CD4-positive, alpha-beta T cell treated with Interleukin-10 for 1 hour (primary cell): ENCODE measurements around the gene HMGXB3.
"Not testable (repeated sequence)": the region's sequence is repeated elsewhere in the genome, so short reads cannot be mapped to it uniquely, and the experiment has no call there.

Source experiments
- DNase-seq: peaks from one replicate; pipeline ENCODE4 v3.0.0-alpha.2; 2020

Gene HMGXB3

DNA sequence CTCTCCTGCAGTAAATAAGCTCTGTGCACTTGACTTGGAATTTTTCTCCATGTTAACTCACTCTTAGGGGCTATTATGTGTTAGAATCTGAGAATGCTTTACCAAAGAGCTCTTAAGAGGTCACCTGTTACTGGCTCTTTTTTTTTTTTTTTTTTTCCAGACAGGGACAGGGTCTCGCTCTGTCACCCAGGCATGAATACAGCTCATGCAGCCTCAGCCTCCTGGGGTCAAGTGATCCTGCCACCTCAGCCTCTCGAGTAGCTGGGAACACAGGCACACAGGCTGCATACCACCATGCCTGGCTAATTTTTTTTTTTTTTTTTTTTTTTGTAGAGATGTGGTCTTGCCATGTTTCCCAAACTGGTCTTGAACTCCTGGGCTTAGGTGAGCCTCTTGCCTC lies 22.1 kb downstream of the HMGXB3 start:
- no peak for DNase-seq

DNA sequence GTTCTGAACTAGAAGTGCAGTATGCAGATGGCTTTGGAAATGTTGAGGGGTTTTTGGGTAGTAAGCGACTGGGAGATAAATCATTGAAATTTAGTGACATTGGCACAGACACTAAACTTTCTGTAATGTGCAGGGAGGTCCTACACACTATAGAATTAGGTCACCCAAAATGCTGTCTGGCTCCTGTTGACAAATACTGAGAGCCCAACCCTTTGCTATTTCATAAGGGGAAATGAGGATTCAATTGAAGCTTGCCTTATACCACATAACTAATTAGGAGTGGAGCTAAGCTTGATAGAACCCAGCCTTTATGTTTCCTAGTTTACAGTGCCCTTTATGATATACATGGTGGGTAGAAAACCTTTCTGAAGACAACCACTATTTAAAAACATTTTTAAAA lies 22.6 kb downstream of the HMGXB3 start:
- no peak for DNase-seq

DNA sequence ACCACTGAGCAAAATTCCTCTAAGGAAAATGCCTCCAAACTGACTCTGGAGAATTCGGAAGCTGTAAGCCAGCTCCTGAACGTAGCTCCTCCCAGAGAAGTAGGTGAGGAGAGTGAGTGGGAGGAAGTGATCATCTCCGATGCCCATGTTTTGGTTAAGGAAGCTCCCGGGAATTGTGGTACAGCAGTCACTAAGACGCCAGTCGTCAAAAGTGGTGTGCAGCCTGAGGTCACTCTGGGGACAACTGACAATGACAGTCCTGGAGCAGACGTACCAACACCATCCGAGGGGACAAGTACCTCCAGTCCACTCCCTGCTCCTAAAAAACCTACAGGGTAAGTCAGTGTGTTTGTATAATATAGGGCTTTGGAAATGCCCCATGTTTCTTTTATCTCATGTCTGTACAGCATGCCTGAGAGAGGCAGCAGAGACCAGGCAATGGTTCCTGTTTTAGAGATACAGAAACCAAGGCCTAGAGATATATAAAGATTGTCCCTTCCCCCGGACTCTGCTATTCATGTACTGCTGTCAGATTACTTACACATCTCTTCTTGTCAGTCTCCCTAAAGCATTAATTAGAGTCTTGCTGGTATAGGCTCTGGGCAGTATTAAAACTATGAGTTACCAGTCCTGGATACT lies 23.9 kb downstream of the HMGXB3 start:
- DNase-seq = no peak

DNA sequence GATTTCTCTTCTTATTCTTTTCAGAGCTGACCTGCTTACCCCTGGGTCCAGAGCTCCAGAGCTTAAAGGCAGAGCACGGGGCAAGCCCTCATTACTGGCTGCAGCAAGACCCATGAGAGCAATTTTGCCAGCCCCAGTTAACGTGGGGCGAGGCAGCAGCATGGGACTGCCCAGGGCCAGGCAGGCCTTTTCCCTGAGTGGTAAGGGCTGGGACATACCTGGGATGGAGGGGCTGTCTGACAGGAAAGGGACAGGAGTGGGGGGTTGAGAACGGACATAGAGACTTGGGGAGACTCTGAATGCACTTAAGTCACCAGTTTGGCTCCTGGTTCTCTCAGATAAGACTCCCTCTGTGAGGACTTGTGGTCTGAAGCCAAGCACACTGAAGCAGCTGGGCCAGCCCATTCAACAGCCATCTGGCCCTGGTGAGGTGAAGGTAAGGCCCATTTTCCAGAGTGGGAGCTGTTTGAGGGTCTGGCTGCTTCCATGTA lies 26.2 kb downstream of the HMGXB3 start:
- DNase-seq = no peak

DNA sequence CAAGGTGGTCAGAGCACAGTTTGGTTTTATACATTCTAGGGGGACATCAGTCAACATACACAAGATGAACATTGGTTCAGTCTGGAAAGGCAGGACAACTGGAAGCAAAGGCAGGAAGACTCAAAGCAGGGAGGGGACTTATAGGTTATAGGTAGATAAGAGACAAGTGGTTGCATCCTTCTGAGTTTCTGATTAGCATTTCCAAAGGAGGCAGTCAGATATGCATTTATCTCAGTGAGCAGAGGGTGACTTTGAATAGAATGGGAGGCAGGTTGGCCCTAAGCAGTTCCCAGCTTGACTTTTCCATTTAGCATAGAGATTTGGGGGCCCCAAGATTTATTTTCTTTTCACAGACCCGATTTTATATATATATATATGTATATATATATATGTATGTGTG lies 27.5 kb downstream of the HMGXB3 start:
- not testable (repeated sequence) for DNase-seq

DNA sequence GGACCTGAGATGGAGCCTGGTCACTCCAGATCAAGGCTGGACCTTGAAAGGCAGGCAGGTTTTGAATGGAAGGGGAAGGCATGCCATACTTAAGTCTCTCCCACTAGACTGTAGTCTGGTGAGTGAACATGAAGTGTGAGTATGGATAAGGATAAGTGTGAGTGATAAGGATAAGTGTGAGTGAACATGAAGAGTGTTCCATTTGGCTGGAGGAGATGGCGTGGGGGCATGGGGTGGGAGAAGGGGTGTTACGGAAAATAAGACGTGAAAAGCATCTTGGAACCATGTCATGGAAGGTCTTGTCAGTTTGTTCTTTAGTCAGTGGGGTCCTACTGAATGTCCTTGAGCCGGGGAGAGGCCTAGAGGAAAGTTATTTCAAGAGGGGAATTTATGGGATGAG lies 32.8 kb downstream of the HMGXB3 start:
- DNase-seq = no peak

DNA sequence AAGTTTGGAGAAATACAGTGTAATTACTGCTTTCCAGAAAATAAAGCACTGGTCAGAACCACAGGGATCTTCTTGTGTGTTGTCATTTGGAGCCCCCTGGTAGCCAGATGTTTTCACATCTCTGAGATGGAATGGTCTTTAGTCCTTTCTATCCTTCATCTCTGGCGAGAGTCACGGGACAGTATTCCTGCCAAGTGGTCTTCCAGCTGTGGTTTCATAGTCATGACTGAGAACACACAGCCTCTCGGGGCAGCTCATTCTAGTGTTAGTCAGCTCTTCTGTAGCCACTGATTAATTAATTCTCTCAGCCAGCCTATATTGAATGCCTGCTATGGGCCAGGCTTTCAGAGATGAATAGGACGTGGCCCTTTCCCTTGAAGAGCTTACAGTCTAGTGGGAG lies 34.1 kb downstream of the HMGXB3 start:
- DNase-seq = no peak

DNA sequence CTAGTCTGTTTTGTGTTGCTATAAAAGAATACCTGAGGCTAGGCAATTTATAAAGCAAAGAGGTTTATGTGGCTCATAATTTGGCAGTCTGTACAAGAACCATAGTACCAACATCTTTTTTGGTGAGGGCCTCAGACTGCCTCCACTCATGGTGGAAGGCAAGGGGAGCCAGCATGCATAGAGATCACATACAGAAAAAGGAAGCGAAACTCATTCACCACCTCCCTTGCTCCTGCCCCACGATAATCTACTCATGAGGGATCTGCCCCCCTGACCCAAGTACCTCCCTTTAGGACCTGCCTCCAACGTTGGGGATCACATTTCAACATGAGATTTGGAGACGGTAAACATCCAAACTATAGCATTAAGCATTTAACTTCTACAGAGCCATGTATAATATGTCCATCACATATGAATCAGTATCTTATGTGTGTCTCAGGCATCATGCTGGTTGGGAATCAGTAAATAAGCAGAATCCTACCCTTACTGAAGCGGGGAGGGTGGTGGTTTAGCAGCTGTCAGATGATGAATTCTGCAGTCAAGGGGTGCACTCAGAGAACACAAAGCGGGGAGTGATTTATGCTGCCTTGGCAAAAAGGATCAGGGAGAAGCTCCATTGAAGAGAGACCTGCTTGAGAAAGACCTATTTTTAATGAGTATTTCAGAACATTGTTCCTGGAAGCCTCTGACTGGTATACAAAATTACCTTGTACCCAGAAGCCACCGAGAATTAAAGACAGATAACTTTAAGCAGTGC lies 34.8 kb downstream of the HMGXB3 start:
- DNase-seq = no peak

DNA sequence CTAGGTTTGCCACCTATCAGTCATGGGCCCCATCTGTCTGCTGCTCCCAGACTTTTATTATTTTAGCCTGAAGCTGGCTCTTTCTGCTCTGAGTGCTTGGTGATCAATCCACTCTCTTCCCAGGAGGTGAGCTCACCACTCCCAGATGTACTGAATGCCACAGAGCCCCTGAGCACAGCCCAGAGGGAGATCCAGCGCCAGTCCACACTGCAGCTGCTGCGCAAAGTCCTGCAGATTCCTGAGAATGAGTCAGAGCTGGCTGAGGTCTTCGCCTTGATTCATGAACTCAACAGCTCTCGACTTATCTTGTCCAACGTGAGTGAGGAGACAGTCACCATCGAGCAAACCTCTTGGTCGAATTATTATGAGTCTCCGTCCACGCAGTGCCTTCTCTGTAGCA lies 36.0 kb downstream of the HMGXB3 start:
- no peak for DNase-seq

DNA sequence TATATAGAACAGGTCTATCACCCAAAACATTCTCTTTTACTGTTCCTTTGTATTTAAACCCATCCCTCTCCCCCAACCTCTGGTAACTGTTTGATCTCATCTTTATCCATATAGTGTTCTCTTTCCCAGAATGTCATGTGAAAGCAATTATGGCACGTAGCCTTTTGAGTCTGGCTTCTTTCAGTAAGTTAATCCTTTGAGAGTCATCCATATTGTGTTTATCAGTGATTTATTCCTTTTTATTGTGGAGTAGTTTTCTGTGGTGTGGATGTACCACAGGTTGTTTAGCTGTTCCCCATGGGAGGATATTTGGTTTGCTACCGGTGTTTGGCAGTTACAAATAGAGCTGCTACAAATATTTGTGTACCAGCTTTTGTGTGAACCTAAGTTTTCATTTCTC lies 38.0 kb downstream of the HMGXB3 start:
- no peak for DNase-seq

DNA sequence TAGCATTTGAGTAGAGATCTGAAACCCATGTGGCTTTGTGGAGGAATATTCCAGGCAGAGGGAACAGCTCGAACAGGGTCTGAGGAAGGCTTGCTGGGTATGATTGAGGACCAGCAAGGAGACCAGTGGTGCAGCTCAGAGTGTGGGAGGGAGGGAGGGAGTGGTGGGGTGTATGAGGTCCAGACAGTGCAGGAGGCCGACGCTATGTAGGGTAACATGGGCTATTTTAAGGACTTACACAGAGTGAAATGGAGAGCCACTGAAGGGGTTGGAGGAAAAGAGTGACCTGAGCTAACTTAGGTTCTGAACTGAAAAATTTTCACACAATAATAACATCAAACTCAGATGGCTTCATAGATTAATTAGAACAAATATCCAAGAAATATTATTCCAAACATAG lies 41.9 kb downstream of the HMGXB3 start:
- no peak for DNase-seq

DNA sequence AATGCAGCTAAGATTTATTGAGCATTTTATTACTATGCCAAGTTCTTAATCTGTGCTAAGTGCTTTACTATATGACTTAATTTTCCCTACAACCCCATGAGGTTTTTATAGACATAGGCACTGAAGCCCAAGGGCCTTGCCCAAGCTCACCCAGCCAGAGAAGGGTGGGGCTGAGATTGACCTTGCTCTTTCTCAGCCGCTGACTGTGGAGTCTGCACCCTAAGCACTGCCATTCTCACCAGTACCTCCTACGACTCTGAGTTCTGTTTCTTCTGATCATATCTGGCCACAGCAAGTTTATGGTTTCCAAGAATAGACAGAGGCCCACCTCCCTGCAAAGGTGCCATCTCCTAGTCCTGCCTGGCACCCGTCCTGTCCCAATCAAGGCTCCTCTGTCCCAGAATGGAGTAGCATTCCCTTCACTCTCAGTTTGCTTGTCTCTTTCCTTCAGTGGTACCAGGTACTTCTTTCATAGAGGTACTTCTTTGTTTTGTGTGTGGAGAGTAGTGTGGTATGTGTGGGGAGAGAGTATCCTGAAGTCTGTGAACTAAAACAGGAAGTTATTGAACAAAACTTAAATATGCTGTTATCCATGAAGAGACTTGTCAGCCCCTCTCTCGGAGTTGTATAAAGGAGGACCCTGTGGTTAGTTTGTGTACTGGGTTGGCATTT lies 43.3 kb downstream of the HMGXB3 start:
- no peak for DNase-seq

DNA sequence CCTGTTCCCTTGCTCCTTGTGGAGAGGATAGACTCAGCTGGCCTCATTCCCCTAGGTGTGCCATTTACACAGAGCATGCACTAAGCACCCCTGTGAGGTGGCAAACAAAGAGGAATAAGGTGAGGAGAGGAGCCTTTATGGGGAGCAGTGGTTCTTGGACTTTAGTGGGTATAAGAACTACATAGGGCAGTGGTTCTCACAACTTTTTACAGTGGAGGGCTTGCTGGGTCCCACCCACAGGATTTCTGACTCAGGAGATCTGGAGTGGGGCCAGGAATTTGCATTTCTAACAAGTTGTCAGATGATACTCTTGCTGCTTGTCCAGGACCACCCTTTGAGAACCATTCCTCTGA lies 43.8 kb downstream of the HMGXB3 start:
- DNase-seq = no peak

DNA sequence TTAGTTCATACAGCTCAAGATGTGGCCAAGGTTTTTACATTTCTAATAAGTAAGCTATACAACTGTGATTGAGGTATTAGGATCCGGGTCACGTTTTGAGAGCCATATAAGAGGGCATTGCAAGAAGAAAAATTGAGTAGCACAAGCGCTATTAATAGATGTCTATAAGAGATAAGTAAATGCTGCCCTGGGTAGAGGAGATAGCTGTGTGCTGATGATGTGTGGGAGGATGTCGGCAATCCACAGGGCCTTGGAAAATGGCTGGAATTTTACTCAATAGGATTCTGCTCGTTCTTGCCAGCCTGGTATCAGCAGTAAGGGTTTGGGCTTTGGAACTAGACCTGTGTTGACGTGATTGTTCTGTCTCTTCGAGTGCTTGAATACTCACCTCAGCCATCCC lies 44.2 kb downstream of the HMGXB3 start:
- no peak for DNase-seq

DNA sequence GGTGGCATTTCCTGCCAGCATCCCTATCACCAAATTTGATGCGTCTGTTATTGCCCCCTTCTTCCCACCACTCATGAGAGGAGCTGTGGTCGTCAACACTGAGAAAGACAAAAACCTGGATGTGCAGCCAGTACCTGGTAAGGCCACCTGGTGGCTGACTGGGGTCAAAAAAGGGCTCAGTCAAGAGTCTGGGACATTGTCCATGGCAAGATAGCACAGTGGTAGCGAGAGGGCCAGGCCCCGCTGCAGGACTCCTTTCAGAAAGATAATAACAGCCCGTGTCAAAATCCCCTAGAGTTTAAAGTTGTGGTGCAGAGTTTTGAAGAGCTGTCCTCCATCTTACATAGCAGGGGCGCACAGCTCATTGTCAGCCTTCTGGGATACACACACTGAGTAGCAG lies 45.0 kb downstream of the HMGXB3 start:
- no peak for DNase-seq

DNA sequence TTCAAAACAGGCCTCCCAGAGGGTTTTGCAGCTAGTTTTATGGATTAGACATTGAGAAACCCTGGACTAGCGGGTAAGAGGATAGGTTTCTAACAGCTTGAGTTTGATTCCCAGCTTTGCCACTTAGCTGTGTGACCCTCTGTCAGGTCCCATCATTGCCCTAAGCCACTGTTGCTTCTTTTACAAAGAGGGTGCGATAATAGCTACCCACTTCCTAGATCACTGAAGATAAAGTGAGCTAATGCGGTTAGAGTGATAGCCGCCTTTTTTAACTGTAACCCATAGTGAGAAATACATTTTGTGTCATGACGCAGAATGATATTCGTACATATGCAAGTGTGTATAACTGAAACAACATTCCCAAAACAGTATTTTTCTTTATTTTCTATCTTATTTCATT lies 45.5 kb downstream of the HMGXB3 start:
- peak; percentile 51 for DNase-seq

DNA sequence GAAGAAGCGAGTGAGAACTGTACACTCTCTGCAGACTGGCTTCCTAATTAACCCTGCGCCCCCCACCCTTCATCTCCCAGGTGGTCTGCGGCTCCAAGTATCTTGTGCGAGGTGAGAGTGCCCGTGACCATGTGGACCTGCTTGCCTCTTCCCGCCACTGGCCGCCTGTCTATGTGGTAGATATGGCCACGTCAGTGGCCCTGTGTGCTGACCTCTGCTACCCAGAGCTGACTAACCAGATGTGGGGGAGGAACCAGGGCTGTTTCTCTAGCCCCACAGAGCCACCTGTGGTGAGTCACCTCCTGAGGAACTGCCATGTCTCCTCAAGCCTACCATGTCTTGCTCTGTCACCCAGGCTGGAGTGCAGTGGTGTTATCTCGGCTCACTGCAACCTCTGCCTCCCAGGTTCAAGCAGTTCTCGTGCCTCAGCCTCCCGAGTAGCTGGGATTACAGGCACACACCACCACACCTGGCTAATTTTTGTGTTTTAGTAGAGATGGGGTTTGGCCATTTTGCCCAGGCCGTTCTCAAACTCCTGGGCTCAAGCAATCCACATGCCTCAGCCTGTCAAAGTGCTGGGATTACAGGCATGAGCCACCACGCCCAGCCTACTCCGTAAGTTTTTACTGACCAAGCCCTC lies 49.8 kb downstream of the HMGXB3 start:
- not testable (repeated sequence) for DNase-seq

DNA sequence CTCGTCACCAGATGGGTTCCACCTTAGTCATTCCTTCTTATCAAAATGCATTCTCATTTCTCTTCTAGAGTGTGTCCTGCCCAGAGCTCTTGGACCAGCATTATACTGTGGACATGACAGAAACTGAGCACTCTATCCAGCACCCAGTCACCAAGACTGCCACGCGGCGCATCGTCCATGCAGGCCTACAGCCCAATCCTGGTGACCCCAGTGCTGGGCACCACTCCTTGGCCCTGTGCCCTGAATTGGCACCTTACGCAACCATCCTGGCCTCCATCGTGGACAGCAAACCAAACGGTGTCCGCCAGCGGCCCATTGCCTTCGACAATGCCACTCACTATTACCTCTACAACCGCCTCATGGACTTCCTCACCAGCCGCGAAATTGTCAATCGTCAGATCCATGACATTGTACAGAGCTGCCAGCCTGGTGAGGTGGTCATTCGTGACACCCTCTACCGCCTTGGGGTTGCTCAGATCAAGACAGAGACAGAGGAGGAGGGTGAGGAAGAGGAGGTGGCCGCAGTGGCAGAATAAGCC lies 51.2 kb downstream of the HMGXB3 start:
- no peak for DNase-seq

DNA sequence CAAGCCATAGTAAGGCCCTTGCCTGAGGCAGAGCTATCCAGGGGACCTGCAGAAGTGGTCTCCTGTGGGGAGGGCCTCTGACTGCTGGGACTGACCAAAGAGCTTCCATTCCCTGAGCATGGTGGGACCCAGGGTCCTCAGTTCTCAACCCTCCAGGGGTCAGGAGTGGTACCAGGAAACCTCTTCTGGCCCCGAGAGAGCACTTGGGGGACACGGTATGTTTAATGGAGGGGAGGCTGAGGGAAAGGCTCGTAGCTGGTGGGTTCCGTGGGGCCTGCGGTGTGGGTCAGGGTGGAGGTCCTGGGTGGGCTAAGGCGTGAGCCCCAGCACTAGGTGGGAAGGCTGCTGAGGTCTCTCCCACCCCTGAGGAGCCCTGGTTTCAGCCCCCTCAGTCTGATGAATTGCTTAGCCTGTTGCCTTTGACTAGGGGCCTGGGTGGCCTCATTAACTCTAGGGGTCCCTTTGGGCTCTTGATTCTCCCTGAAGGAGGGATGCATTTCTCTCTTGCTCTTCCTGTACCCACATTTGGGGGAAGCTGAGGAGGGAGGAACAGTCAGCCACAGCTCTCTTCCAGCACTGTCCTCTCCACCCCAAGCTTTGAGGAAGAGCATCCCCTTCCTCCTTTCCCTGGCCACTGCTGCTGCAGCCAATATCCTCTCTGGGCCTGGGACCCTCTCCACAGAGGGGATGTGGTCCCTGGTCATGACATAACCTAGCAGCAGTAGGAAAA lies 51.9 kb downstream of the HMGXB3 start:
- no peak for DNase-seq

DNA sequence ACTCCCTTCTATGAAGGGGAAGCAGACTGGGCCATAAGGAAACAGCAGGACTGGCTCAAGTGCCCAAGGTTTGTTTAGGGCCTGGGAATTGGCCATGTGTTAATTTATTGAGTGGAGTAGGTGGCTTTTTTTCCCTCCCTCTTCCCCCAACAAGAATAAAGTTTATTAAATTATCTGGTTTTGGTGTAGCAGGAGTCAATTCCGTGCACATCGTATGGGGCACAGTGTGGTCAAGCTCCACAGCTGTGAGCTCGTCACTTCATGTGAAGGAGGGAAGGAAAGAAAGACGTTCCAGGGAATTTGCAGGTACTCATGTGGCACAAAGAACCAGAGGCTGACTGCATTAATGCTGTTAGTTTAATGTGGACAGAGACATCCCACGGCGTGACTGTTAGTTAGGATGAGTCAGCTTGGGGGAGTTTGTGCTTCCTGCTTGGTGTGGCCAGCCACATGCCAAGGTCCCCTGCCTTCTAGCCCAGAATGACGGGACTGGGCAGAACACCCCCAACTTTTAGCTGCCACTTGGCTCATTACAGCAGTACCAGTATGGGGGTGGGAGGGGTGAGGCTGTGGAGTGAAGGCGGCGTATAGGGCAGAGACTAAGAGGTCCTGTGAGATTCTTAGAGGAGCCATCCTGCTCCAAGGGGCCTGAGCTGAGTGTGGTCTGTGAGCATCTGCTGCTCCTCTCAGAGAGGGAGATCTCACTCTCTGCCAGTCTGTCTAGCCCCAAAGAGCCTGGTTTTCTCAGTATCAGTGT lies 52.6 kb downstream of the HMGXB3 start:
- DNase-seq = no peak

DNA sequence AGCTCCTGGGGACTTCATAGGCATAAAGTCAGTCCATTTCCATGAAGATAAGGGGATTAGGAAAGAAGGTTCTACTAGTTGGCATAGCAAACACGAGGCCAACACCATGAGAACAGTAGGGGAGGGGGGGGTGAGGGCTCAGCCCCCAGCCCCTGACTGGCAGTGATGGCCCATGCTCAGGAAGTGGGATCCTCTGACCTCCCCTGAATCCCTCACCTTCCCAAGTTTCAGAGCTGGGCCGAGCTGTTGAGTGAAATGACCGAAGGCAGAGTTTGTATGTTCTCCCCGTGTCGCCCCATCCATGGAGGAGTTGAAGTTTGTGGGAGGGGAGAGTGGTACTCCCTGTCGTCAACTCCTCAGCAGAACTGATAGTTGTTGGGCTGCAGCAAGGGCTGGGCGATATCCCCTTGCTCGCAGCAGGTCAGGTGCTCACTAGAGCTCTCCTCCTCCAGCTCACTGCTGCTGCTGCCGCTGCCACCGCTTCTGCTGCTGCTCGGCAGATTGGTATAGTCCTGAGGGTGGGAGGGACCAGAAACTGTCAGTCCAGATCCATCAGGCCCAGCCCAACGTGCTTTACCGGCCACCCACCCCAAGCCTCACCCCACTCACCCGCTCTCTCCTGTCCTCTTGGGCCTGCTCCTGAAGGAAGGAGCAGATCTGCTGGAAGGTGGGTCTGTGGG lies 53.3 kb downstream of the HMGXB3 start:
- no peak for DNase-seq
